Measurements from ENCODE around the gene ZDHHC21. TPM values are rescaled to one million over a fixed set of nuclear protein-coding genes. Genes with fewer than 3 reads are reported as not detected.

Gene ZDHHC21
- total RNA-seq, 2 donors from 2014 or later: 11.4 to 18.7 TPM

DNA sequence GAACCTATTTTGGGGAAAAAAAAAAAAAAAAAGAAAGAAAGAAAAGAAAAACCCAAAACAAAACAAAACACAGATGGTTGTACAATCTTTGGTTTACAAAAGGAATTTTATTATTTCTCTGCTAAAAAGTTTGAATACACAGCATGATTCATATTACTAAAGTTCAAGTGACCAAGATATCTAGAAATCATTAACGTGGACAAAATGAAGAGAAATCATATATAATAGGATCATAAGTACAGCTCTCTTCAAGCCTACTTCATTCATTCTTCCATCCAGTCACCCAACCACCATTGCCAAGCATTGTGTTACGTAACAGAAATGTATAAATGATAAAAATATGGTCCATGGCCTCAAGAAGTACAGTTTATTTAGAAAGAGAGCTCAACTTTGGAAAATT is 52.9 kb downstream of the ZDHHC21 start:
- TF ChIP-seq, protein P1, sequence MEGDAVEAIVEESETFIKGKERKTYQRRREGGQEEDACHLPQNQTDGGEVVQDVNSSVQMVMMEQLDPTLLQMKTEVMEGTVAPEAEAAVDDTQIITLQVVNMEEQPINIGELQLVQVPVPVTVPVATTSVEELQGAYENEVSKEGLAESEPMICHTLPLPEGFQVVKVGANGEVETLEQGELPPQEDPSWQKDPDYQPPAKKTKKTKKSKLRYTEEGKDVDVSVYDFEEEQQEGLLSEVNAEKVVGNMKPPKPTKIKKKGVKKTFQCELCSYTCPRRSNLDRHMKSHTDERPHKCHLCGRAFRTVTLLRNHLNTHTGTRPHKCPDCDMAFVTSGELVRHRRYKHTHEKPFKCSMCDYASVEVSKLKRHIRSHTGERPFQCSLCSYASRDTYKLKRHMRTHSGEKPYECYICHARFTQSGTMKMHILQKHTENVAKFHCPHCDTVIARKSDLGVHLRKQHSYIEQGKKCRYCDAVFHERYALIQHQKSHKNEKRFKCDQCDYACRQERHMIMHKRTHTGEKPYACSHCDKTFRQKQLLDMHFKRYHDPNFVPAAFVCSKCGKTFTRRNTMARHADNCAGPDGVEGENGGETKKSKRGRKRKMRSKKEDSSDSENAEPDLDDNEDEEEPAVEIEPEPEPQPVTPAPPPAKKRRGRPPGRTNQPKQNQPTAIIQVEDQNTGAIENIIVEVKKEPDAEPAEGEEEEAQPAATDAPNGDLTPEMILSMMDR (IDR thresholded peaks at IDR 0.05): no peak
- H3K27ac ChIP-seq: no peak overlapping the region
- no peaks in the 10 kb centered on the region for H3K9me3 ChIP-seq
- H3K4me1 ChIP-seq (ENCODE audit: control insufficient read depth in 1 of 2, low read depth in 2 of 2): no peaks in the 10 kb centered on the region
- DNase-seq (ENCODE audit: low spot score) (no peak), ATAC-seq (ENCODE audit: insufficient number of reproducible peaks, low FRiP score, low read depth) (no peak)
- H3K36me3 ChIP-seq: no peaks in the 10 kb centered on the region
- no peaks in the 10 kb centered on the region for H3K27me3 ChIP-seq (replicated peaks; ENCODE audit: insufficient read depth)
- no peak overlapping the region for H3K4me3 ChIP-seq

DNA sequence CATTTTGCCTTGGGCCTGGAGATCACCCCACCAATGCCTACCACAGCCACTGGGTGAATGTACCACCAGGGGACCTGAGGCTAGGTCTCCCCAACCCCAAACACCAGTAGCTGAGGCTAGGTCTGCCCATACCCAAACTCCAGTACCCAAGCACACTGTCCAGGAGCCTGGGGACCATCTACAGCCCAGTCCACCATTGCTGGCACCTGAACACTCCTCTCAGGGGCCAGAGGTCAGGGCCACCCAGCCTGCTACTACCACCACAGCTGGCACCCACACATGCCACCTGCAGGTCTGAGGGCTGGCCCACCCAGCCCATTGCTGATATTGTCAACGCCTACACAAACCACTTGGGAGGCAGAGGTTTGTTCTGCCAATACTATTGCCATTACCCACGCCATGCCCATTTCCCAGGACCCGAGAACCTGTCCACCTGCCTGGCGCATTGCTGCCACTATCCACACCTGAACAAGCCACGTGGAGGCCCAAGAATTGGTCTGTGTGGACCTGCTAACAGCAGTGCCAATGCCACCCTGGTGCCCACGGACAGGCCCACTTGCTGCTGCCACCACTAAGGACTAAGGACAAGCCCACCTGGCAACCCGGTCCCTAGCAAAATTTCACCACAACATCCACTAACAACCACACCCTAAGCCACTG is 59.2 kb downstream of the ZDHHC21 start:
- ATAC-seq (ENCODE audit: insufficient number of reproducible peaks, low FRiP score, low read depth): no peak
- Histone ChIP-seq H3K36me3 (no peaks in the 10 kb centered on the region), H3K9me3 (no peaks in the 10 kb centered on the region), H3K4me1 (ENCODE audit: control insufficient read depth in 1 of 2, low read depth in 2 of 2) (no peaks in the 10 kb centered on the region), H3K27ac (no peak overlapping the region), H3K27me3 (replicated peaks; ENCODE audit: insufficient read depth) (no peaks in the 10 kb centered on the region), H3K4me3 (no peak overlapping the region)
- DNase-seq (ENCODE audit: low spot score): no peak
- TF ChIP-seq, protein P1 (IDR thresholded peaks at IDR 0.05): no peak

DNA sequence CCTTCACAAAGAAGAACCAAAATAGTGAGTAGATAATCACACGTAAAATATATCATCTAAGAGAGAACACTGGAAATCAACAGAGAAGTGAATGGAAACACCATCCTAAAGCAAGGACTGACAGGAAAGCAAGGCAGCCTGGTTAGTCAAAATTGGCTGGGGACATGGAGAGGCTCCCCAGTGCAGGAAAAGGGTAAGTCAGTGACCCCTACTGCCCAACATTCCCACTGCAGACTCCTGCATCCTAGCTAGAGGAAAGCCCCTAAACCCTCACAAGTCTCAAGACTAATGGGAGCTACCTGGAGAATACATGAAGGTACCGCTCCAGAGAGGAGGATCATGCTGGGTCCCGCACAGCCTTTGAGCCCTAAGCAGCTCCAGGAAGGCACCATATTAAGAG is 60.1 kb downstream of the ZDHHC21 start:
- no peak for ATAC-seq (ENCODE audit: insufficient number of reproducible peaks, low FRiP score, low read depth)
- TF ChIP-seq, protein P1 (IDR thresholded peaks at IDR 0.05): no peak
- DNase-seq (ENCODE audit: low spot score): no peak
- Histone ChIP-seq H3K36me3 (no peaks in the 10 kb centered on the region), H3K27me3 (replicated peaks; ENCODE audit: insufficient read depth) (no peaks in the 10 kb centered on the region), H3K4me3 (no peak overlapping the region), H3K4me1 (ENCODE audit: control insufficient read depth in 1 of 2, low read depth in 2 of 2) (no peaks in the 10 kb centered on the region), H3K27ac (no peak overlapping the region), H3K9me3 (no peaks in the 10 kb centered on the region)

DNA sequence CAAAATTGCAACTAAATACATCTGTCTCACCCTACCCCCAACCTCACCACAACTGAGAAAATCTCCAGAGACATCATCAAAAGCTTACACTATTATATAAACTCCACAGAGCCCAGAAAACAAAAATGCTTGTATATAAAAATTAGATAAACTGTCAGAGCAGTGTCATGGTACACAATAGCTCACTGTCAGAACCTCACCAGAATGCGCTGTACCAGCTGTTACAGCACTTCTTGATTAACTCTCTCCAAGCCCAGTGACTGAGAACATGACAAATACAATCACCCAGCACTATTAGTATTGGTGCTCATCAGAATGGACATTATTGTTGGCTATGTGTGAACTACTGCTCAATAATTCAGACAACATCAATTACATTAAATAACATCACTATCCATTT is 65.7 kb downstream of the ZDHHC21 start:
- Histone ChIP-seq H3K4me3 (no peak overlapping the region), H3K9me3 (no peaks in the 10 kb centered on the region), H3K36me3 (no peaks in the 10 kb centered on the region), H3K4me1 (ENCODE audit: control insufficient read depth in 1 of 2, low read depth in 2 of 2) (no peaks in the 10 kb centered on the region), H3K27me3 (replicated peaks; ENCODE audit: insufficient read depth) (no peaks in the 10 kb centered on the region), H3K27ac (no peak overlapping the region)
- ATAC-seq (ENCODE audit: insufficient number of reproducible peaks, low FRiP score, low read depth): no peak
- DNase-seq (ENCODE audit: low spot score): no peak
- TF ChIP-seq, protein P1 (IDR thresholded peaks at IDR 0.05): no peak

DNA sequence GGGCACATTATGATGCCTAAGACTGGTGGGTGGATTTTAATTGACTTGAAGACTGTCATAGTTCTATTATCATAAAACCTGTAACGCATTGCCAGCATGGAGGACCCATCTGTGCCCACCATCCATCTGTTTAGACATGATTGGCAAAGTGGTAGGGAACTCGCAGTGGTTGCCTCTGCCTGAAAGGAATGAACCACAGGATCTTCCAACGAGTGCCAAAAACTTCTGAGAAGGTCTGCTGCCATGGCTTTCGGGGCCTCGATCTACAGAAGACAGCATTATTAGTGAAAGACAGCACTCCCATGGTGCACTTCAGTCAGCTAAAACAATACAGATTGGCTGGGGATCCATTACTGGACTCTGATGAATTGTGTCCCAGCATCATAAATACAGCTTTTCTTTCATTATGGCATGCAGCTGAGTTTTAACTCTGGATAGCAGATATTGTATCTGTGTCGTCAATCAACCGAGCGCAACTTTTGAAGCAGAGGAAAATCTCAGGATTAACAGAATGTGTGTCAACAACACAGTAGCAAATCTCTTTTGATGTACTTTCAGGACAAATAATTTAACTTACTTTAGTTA is 74.3 kb downstream of the ZDHHC21 start:
- Histone ChIP-seq H3K9me3 (no peaks in the 10 kb centered on the region), H3K27me3 (replicated peaks; ENCODE audit: insufficient read depth) (no peaks in the 10 kb centered on the region), H3K27ac (no peak overlapping the region), H3K4me1 (ENCODE audit: control insufficient read depth in 1 of 2, low read depth in 2 of 2) (no peaks in the 10 kb centered on the region), H3K36me3 (peaks cover 5% of the 10 kb centered on the region), H3K4me3 (no peak overlapping the region)
- no peak for ATAC-seq (ENCODE audit: insufficient number of reproducible peaks, low FRiP score, low read depth)
- DNase-seq (ENCODE audit: low spot score): no peak
- TF ChIP-seq, protein P1 (IDR thresholded peaks at IDR 0.05): no peak

Measured in thoracic aorta (tissue), 2 donors.